Erythroblast (primary cell): ENCODE data around the gene APOM.

Experiments used
- DNase-seq, 2 experiments: peaks; one replicate each; lab custom pipeline; 2025; lab: John Stamatoyannopoulos, UW
- GATA1 ChIP-seq: IDR thresholded peaks from 2 replicates; pipeline ENCODE4 v1.6.1; 2011; ENCODE audit warnings: low read depth, mild to moderate bottlenecking, control low read depth, low read length, moderate library complexity
- POLR2A ChIP-seq: IDR thresholded peaks from 2 replicates; pipeline ENCODE4 v1.6.1; 2011; ENCODE audit warnings: mild to moderate bottlenecking, low read length

APOM gene

GRCh38 chr6:31664790-31665500 lies 9.3 kb downstream of the APOM start, which contains the start of gene GPANK1:
Gene GPANK1, minus strand, starts transcription at chr6:31664997. Its CDS starts 519 bp downstream, at chr6:31664478.
- peak; percentile 94 to 96 for DNase-seq

DNA sequence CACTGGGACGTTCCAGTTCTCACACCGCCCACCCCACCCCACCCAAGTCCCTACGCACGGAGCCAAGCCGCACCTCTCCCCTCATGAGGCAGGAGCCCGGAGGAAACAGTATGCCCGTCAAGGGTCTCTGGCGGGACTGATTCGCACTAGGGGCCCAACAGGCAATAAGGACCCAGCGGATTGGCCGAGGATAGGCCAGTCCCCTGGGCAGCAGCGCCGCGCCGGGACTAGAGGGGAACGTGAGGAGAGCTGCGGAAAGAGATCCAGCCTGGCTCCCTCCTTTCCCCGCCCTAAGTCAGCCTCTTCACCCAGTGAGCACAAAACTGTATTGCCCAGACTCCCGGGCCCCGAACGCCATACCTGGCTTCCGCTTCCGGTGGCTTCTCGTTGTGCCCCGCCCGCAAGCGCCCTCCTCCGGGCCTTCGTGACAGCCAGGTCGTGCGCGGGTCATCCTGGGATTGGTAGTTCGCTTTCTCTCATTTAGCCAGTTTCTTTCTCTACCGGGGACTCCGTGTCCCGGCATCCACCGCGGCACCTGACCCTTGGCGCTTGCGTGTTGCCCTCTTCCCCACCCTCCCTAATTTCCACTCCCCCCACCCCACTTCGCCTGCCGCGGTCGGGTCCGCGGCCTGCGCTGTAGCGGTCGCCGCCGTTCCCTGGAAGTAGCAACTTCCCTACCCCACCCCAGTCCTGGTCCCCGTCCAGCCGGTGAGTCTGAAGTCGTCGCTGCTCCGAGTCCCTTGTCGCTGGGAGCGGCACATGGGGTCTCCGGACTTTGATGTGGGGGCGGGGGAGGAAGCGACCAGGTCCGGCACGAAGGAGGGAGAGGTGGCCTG lies 10.0 kb downstream of the APOM start, which contains the start of gene CSNK2B:
Gene CSNK2B, plus strand, starts transcription at position 580 of the 836 bp plus-strand sequence. CDS start 752 bp downstream, outside the sequence.
- TF ChIP-seq GATA1 (no peak), POLR2A (peak; percentile 91)
- peak; percentile 98 for DNase-seq

More at GRCh38 chr6:31664790-31665500, 9.3 kb downstream of the APOM start, which contains the start of gene GPANK1:
- no peak for TF ChIP-seq GATA1
- TF ChIP-seq POLR2A: peak; percentile 85

GRCh38 chr6:31666337-31666965 lies 10.8 kb downstream of the APOM start:
- TF ChIP-seq GATA1: no peak
- TF ChIP-seq POLR2A: no peak
- peak; percentile 58 to 63 for DNase-seq

DNA sequence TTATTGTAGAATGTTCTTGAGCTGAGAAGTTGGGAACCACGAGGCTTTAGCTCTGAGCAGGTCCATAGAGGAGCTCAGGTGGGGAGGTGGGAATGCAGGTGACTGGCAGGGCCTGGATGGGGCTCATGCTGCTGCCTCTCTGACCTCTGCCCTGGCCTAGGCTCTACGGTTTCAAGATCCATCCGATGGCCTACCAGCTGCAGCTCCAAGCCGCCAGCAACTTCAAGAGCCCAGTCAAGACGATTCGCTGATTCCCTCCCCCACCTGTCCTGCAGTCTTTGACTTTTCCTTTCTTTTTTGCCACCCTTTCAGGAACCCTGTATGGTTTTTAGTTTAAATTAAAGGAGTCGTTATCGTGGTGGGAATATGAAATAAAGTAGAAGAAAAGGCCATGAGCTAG lies 14.0 kb downstream of the APOM start, which contains the start of gene LY6G5B:
Gene LY6G5B, plus strand, starts transcription at position 301 of the 400 bp plus-strand sequence. CDS start 975 bp downstream, outside the sequence.
- TF ChIP-seq GATA1 (no peak), POLR2A (no peak)
- no peak for DNase-seq

DNA sequence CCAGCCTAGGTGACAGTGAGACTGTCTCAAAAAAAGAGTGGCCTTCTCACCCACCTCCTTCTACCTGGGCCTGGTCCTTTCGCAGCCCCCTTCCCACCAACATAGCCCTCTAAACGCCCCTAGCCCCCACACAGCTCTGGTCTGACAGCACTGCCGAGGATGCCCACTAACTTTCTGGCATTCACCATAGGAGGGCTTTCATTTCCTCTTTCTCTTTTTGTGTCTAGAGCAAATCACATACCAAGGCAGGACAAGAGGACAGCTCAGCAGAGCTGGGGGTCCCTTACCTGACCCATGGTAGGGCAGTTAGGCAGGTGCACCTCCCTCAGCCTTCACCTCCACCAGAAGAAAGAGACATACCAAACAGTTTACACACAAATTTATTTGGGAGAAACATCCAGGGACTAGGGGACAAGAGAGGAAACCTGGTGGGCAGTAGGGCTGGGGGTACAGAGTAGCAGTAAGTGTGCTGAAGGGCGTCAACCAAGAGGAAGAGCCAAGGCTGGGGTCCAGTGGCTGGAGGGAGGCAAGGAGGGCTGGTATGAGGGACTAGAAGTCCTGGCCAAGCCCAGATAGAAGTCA lies 20.7 kb downstream of the APOM start:
- TF ChIP-seq POLR2A (no peak), GATA1 (no peak)
- no peak for DNase-seq

DNA sequence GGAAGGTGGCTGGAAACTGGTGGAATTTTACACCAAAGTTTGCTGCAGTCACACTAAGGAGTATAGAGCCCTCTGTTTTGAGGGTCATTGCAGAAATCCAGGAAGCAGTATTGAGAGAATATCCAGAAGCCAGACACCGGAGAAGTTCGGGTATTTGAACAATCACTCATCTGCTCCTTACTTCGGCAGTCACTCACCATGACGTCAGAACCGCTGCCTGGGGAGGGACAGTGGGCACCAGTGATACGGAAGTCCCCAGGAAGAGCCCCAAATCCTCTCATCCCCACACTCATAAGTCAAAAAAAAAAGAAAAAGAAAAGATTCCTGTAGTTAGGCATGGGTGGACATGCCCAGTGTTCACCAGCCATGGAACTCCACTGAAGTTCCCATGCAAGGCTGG lies 21.2 kb downstream of the APOM start:
- TF ChIP-seq POLR2A (no peak), GATA1 (no peak)
- DNase-seq: no peak

GRCh38 chr6:31677955-31678354 lies 22.3 kb downstream of the APOM start:
- no peak for TF ChIP-seq POLR2A
- TF ChIP-seq GATA1: no peak
- no peak for DNase-seq

DNA sequence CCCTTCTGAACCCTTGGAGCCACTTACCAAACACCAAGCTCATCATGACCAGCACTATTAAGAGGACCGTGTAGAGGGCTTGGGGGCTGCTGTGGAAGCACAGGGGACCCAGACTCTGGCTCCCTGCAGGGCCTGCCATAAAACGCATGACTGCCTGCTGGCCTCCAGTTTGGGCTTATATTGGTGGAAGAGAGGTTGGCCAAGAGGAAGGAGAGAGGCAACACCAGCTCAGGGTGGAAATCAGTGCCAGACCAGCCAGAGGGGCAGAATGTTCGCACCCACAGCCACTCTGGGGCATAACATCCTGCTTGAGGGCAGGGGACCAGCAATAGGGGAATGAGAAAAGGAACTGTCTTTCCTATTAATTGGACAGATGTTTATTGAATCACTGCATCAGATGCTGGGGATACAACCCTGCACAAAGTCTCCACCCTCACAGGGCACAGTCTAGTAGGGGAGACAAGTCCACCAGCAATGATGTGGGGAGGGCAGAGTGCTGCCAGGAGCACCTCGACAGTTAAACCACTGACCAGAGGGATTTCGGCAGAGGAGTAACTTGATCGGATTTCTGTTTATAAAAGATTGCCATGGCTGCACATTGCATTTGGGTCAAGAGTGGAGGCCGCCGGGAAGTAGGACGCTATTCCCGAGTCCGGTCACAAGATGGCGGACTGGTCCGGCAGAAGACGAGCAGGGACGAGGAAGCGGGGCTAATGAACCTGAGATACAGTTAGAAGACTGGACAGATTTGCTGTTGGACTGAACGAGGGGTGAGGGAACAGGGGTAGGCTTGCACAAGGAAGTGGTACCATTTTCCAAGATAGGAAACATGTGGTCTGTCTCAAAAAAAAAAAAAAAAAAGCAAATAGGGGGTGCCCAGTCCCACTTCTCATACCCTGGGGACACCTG lies 24.8 kb downstream of the APOM start, which contains the start of gene LY6G5C:
Gene LY6G5C, minus strand, starts transcription at position 842 of the 909 bp plus-strand sequence. Its CDS starts 694 bp downstream, at position 148.
- peak; percentile 81 to 89 for DNase-seq
- TF ChIP-seq GATA1 (no peak), POLR2A (no peak)

GRCh38 chr6:31681135-31681671 lies 25.5 kb downstream of the APOM start:
- peak; percentile 32 to 49 for DNase-seq
- TF ChIP-seq GATA1: no peak
- peak; percentile 15 for TF ChIP-seq POLR2A

- DNase-seq: no peak
Measured at GRCh38 chr6:31683591-31683990, 27.9 kb downstream of the APOM start.

GRCh38 chr6:31686483-31686882 lies 30.8 kb downstream of the APOM start:
- peak; percentile 72 to 78 for DNase-seq
- TF ChIP-seq POLR2A (no peak), GATA1 (no peak)

More at GRCh38 chr6:31683591-31683990, 27.9 kb downstream of the APOM start:
- TF ChIP-seq POLR2A: no peak
- TF ChIP-seq GATA1: no peak
